HepG2 (cell line): ENCODE measurements around the gene HLA-B. TPM values are rescaled to one million over a fixed set of nuclear protein-coding genes. Genes with fewer than 3 reads are reported as not detected.

ENCODE experiments used
- CTCF ChIP-seq: sonication (generic); formaldehyde crosslinking; IDR thresholded peaks from 2 replicates; pipeline ENCODE4 v1.5.0; 2020; ENCODE audit warnings: mild to moderate bottlenecking, missing genetic modification reagents, moderate library complexity
- GATAD1 ChIP-seq: IDR thresholded peaks from 2 replicates; pipeline ENCODE4 v1.6.1; 2016; ENCODE audit warnings: missing genetic modification reagents, missing compliant biosample characterization
- GATAD2A ChIP-seq: IDR thresholded peaks from 2 replicates; pipeline ENCODE4 v1.6.1; 2016
- HMGXB3 ChIP-seq: sonication (generic); formaldehyde crosslinking; IDR thresholded peaks from 2 replicates; pipeline ENCODE4 v1.4.0; 2020; ENCODE audit warnings: missing genetic modification reagents, borderline replicate concordance
- IRF2 ChIP-seq: IDR thresholded peaks from 2 replicates; pipeline ENCODE4 v1.6.1; 2018; ENCODE audit warnings: missing genetic modification reagents, missing compliant biosample characterization
- MATR3 ChIP-seq: sonication (generic); formaldehyde crosslinking; IDR thresholded peaks from 2 replicates; pipeline ENCODE4 v1.4.0; 2020; ENCODE audit warnings: missing genetic modification reagents
- MIXL1 ChIP-seq: IDR thresholded peaks from 2 replicates; pipeline ENCODE4 v1.6.1; 2016
- SOX5 ChIP-seq: IDR thresholded peaks from 2 replicates; pipeline ENCODE4 v1.6.1; 2016; ENCODE audit warnings: borderline replicate concordance
- STAT5B ChIP-seq: sonication (generic); formaldehyde crosslinking; IDR thresholded peaks from 2 replicates; pipeline ENCODE4 v1.4.0; 2020; ENCODE audit warnings: missing genetic modification reagents
- ZBTB33 ChIP-seq: sonication (generic); formaldehyde crosslinking; IDR thresholded peaks from 2 replicates; pipeline ENCODE4 v1.4.0; 2020; ENCODE audit warnings: missing genetic modification reagents
- ZBTB39 ChIP-seq: sonication (generic); formaldehyde crosslinking; IDR thresholded peaks from 2 replicates; pipeline ENCODE4 v1.5.0; 2020; ENCODE audit warnings: missing genetic modification reagents
- ZNF335 ChIP-seq: sonication (generic); formaldehyde crosslinking; IDR thresholded peaks from 2 replicates; pipeline ENCODE4 v1.4.0; 2020; ENCODE audit warnings: missing genetic modification reagents
- ZNF749 ChIP-seq: sonication (generic); formaldehyde crosslinking; IDR thresholded peaks from 2 replicates; pipeline ENCODE4 v1.8.0; 2022; ENCODE audit warnings: mild to moderate bottlenecking, missing genetic modification reagents, moderate library complexity, borderline replicate concordance
- polyA plus RNA-seq, 8 experiments: library from polyadenylated mRNA; depleted of rRNA in 3 of 8; stranded (reverse) in 7 of 8; unstranded in 1 of 8; fragments of >200 nt; fragmentation: Illumina TruSeq in 4 of 8; extraction: Trizol in 4 of 8; gene quantifications; 2 replicates each; pipeline versions ENCODE4 v1.2.1 to v1.2.3, GENCODE V29; 2011 to 2016; ENCODE audit warnings: low read depth in 4 of 8, missing spikeins in 1 of 8, mixed read lengths in 1 of 8; ENCODE audit not compliant: insufficient read depth in 1 of 8
- total RNA-seq, 5 experiments: library from RNA; depleted of rRNA; stranded (reverse); fragments of >200 nt; fragmentation: Illumina TruSeq; extraction: Trizol; gene quantifications; 2 replicates each; pipeline ENCODE4 v1.2.3, GENCODE V29; 2016; ENCODE audit warnings: low read depth in 1 of 5

HLA-B gene
- total and polyA plus RNA-seq, 2 of the 13 experiments (the other 11 are each of a cell fraction or from before 2014, with no cell fraction given), result 35.3 to 88.9 TPM

- TF ChIP-seq MATR3 (CRISPR knock-in tag) (no peak), HMGXB3 (CRISPR knock-in tag) (0 out of 2 replicates have a peak, but pooled peaks have one; percentile 36), GATAD1 (peak; percentile 37; the same call in 1 of the 2 replicates), ZNF749 (CRISPR knock-in tag) (no peak), STAT5B (CRISPR knock-in tag) (no peak), SOX5 (CRISPR knock-in tag) (peak; percentile 9; the same call in 1 of the 2 replicates), ZBTB39 (CRISPR knock-in tag) (no peak), ZNF335 (0 out of 2 replicates have a peak, but pooled peaks have one; percentile 25), MIXL1 (CRISPR knock-in tag) (0 out of 2 replicates have a peak, but pooled peaks have one; percentile 21), ZBTB33 (CRISPR knock-in tag) (0 out of 2 replicates have a peak, but pooled peaks have one; percentile 21), CTCF (CRISPR knock-in tag) (peak; percentile 79), IRF2 (CRISPR knock-in tag) (0 out of 2 replicates have a peak, but pooled peaks have one; percentile 36), GATAD2A (CRISPR knock-in tag) (0 out of 2 replicates have a peak, but pooled peaks have one; percentile 56)
These were observed 39.6 kb upstream of the HLA-B start (continued) for GRCh38 chr6:31396422-31397152.
